IMR-90 (cell line): ENCODE results near the gene PRKN. TPM values are rescaled to one million over a fixed set of nuclear protein-coding genes. Genes with fewer than 3 reads are reported as not detected.

Experiments used
- ATAC-seq: fragments of 200-7000 bp; cut with Tn5 transposase; 2 replicates; pipeline ENCODE4 v1.9.1; 2020; ENCODE audit warnings: low read depth, mild to moderate bottlenecking, moderate library complexity
- BruUV-seq: library from RNA; stranded (reverse); fragments of 400-500 nt; replicated peaks from 2 replicates; lab custom pipeline; 2021; lab: Mats Ljungman, UMichigan
- CTCF ChIA-PET: fragments of 300-600 bp; formaldehyde crosslinking; extraction: SDS; loops from one replicate; lab custom pipeline; 2021; ENCODE audit warnings: antibody characterized with exemption; lab: Yijun Ruan, JAX
- POLR2A ChIA-PET: fragments of 300-600 bp; sonication (Branson Sonifier 250); formaldehyde crosslinking; loops from one replicate; lab custom pipeline; 2022; ENCODE audit warnings: antibody characterized with exemption; ENCODE audit not compliant: unreplicated experiment; lab: Charles Lee
- DNase-seq: peaks from one replicate; pipeline ENCODE4 v3.0.0; 2013
- H2AFZ ChIP-seq: replicated peaks from 2 replicates; pipeline ENCODE3; 2013; ENCODE audit warnings: low read length, mild to moderate bottlenecking; ENCODE audit not compliant: poor library complexity
- H2AK5ac ChIP-seq: 2 replicates; pipeline ENCODE4 v1.6.1; 2013; ENCODE audit warnings: low read depth, low read length, inconsistent platforms
- H2AK9ac ChIP-seq: replicated peaks from 2 replicates; pipeline ENCODE3; 2013; ENCODE audit warnings: mild to moderate bottlenecking, low read depth, low read length, moderate library complexity; ENCODE audit not compliant: poor library complexity
- H2BK120ac ChIP-seq: 2 replicates; pipeline ENCODE4 v1.6.1; 2013; ENCODE audit warnings: low read depth, low read length, inconsistent platforms
- H2BK15ac ChIP-seq: 3 replicates; pipeline ENCODE4 v1.6.1; 2013; ENCODE audit warnings: low read depth, low read length, inconsistent platforms
- H2BK20ac ChIP-seq: 2 replicates; pipeline ENCODE4 v1.6.1; 2013; ENCODE audit warnings: low read depth, mild to moderate bottlenecking, inconsistent platforms, low read length, moderate library complexity
- H2BK5ac ChIP-seq: 2 replicates; pipeline ENCODE4 v1.6.1; 2013; ENCODE audit warnings: mild to moderate bottlenecking, low read depth, low read length, inconsistent platforms; ENCODE audit not compliant: poor library complexity, severe bottlenecking
- H3K14ac ChIP-seq: replicated peaks from 2 replicates; pipeline ENCODE4 v1.6.1; 2013; ENCODE audit warnings: low read depth, low read length, inconsistent platforms
- H3K18ac ChIP-seq: 2 replicates; pipeline ENCODE4 v1.6.1; 2013; ENCODE audit warnings: low read depth, low read length, control low read depth
- H3K23ac ChIP-seq: 2 replicates; pipeline ENCODE4 v1.6.1; 2013; ENCODE audit warnings: low read depth, low read length, inconsistent platforms
- H3K27ac ChIP-seq: 2 replicates; pipeline ENCODE4 v1.5.1; 2013; ENCODE audit warnings: mild to moderate bottlenecking, control low read depth, low read length; ENCODE audit not compliant: insufficient read depth
- H3K27me3 ChIP-seq: 2 replicates; pipeline ENCODE4 v1.6.1; 2013; ENCODE audit warnings: low read length; ENCODE audit not compliant: control insufficient read depth, insufficient read depth
- H3K36me3 ChIP-seq: 2 replicates; pipeline ENCODE4 v1.6.1; 2013; ENCODE audit warnings: low read length, mixed read lengths; ENCODE audit not compliant: control insufficient read depth, insufficient read depth
- H3K4ac ChIP-seq: 2 replicates; pipeline ENCODE4 v1.6.1; 2013; ENCODE audit warnings: low read depth, low read length, inconsistent platforms
- H3K4me1 ChIP-seq: 2 replicates; pipeline ENCODE4 v1.6.1; 2013; ENCODE audit warnings: low read length, mixed read lengths; ENCODE audit not compliant: control insufficient read depth, insufficient read depth
- H3K4me2 ChIP-seq: 2 replicates; pipeline ENCODE4 v1.6.1; 2013; ENCODE audit warnings: low read depth, mild to moderate bottlenecking, control low read depth, low read length, moderate library complexity
- H3K4me3 ChIP-seq: 2 replicates; pipeline ENCODE4 v1.5.1; 2013; ENCODE audit warnings: low read depth, mild to moderate bottlenecking, control low read depth, low read length, moderate library complexity; ENCODE audit not compliant: insufficient read depth
- H3K56ac ChIP-seq: 2 replicates; pipeline ENCODE4 v1.6.1; 2013; ENCODE audit warnings: low read length, inconsistent platforms; ENCODE audit not compliant: insufficient read depth; ENCODE audit errors: extremely low read depth
- H3K79me1 ChIP-seq, 2 experiments: 2 replicates each; pipeline ENCODE4 v1.6.1; 2013; ENCODE audit warnings: low read length in 2 of 2, inconsistent platforms in 1 of 2, low read depth in 1 of 2
- H3K9ac ChIP-seq: 2 replicates; pipeline ENCODE4 v1.6.1; 2013; ENCODE audit warnings: low read depth, low read length, control low read depth
- H3K9me1 ChIP-seq: 2 replicates; pipeline ENCODE4 v1.6.1; 2013; ENCODE audit warnings: low read length, inconsistent platforms; ENCODE audit not compliant: insufficient read depth
- H3K9me3 ChIP-seq: 2 replicates; pipeline ENCODE4 v1.6.1; 2013; ENCODE audit warnings: low read length; ENCODE audit not compliant: control insufficient read depth, insufficient read depth
- H4K20me1 ChIP-seq: 2 replicates; pipeline ENCODE4 v1.6.1; 2013; ENCODE audit warnings: low read length, inconsistent platforms; ENCODE audit not compliant: insufficient read depth
- H4K5ac ChIP-seq: 2 replicates; pipeline ENCODE4 v1.6.1; 2013; ENCODE audit warnings: mild to moderate bottlenecking, low read depth, low read length, control low read depth
- H4K8ac ChIP-seq, 2 experiments: 2 replicates each; pipeline ENCODE4 v1.6.1; 2013; ENCODE audit warnings: low read depth in 2 of 2, low read length in 2 of 2, control low read depth in 1 of 2, inconsistent platforms in 1 of 2
- H4K91ac ChIP-seq: 2 replicates; pipeline ENCODE4 v1.6.1; 2013; ENCODE audit warnings: low read depth, low read length, inconsistent platforms; ENCODE audit not compliant: insufficient read depth
- BHLHE40 ChIP-seq: fragments of 150-350 bp; IDR thresholded peaks from 2 replicates; pipeline ENCODE4 v1.6.1; 2016; ENCODE audit warnings: mild to moderate bottlenecking, low read depth, low read length
- CEBPB ChIP-seq: IDR thresholded peaks from 2 replicates; pipeline ENCODE4 v1.6.1; 2012; ENCODE audit warnings: low read depth, low read length, improper control_type of control experiment
- CHD1 ChIP-seq: IDR thresholded peaks from 2 replicates; pipeline ENCODE4 v1.6.1; 2012; ENCODE audit warnings: low read depth, low read length, improper control_type of control experiment
- CTCF ChIP-seq: conservative IDR thresholded peaks from 2 replicates; pipeline ENCODE4 v1.5.1; 2012; ENCODE audit warnings: mild to moderate bottlenecking, low read depth, low read length, improper control_type of control experiment
- FOS ChIP-seq: fragments of 150-350 bp; IDR thresholded peaks from 2 replicates; pipeline ENCODE4 v1.6.1; 2016; ENCODE audit warnings: low read depth, low read length
- MAFK ChIP-seq: IDR thresholded peaks from 2 replicates; pipeline ENCODE4 v1.6.1; 2012; ENCODE audit warnings: low read depth, low read length, improper control_type of control experiment
- NFE2L2 ChIP-seq: fragments of 150-350 bp; IDR thresholded peaks from 2 replicates; pipeline ENCODE4 v1.6.1; 2016; ENCODE audit warnings: low read depth, mild to moderate bottlenecking, low read length
- RAD21 ChIP-seq: IDR thresholded peaks from 2 replicates; pipeline ENCODE4 v1.6.1; 2012; ENCODE audit warnings: low read length, improper control_type of control experiment
- RCOR1 ChIP-seq: IDR thresholded peaks from 2 replicates; pipeline ENCODE4 v1.6.1; 2012; ENCODE audit warnings: mild to moderate bottlenecking, low read length, improper control_type of control experiment; ENCODE audit not compliant: insufficient replicate concordance
- RFX5 ChIP-seq: IDR thresholded peaks from 2 replicates; pipeline ENCODE4 v1.8.0; 2012; ENCODE audit warnings: low read depth, mild to moderate bottlenecking, low read length, moderate library complexity
- SMC3 ChIP-seq: fragments of 150-350 bp; IDR thresholded peaks from 2 replicates; pipeline ENCODE4 v1.6.1; 2016; ENCODE audit warnings: low read depth, mild to moderate bottlenecking, antibody characterized with exemption, low read length, moderate library complexity
- WGBS, 2 experiments: methylation state at CpG; one replicate each; pipeline versions ENCODE4 v1.1.5 to v1.1.7; 2013; ENCODE audit warnings: missing lambda C conversion rate in 2 of 2; ENCODE audit not compliant: insufficient read length in 1 of 2; ENCODE audit errors: extremely low coverage in 2 of 2; 5-methylcytosine and 5-hydroxymethylcytosine counted together
- dilution Hi-C: fragments of 300-500 bp; cut with HindIII; formaldehyde crosslinking; loops from one replicate; pipeline ENCODE4 v1.14.3; 2018; ENCODE audit warnings: low sequenced_read_pairs; ENCODE audit not compliant: unreplicated experiment
- in situ Hi-C: fragments of 300-500 bp; cut with MboI; formaldehyde crosslinking; loops from 3 replicates; pipeline ENCODE4 v1.14.3; 2019; ENCODE audit warnings: low sequenced_read_pairs, inconsistent platforms, mixed read lengths
- intact Hi-C: fragments of 100-400 bp; cut with micrococcal nuclease; formaldehyde crosslinking; loops from 2 replicates; pipeline ENCODE4 v1.10.0; 2022
- polyA plus RNA-seq, 3 experiments: library from polyadenylated mRNA; depleted of rRNA; stranded (reverse); fragments of >200 nt; gene quantifications; 2 replicates each; pipeline ENCODE4 v1.2.3, GENCODE V29; 2012; ENCODE audit warnings: low replicate concordance in 1 of 3
- total RNA-seq: library from RNA; depleted of rRNA; stranded (reverse); fragments of >200 nt; gene quantifications from 2 replicates; pipeline ENCODE4 v1.2.3, GENCODE V29; 2012

PRKN gene
- total and polyA plus RNA-seq, 2 of the 4 experiments (the other 2 are of a cell fraction) = 0.15 to 0.18 TPM

- Histone ChIP-seq H4K91ac (no peak overlapping the region), H3K27me3 (no peaks in the 10 kb centered on the region), H3K4me3 (no peak overlapping the region), H2BK20ac (no peak overlapping the region), H4K20me1 (no peaks in the 10 kb centered on the region), H2AFZ (no peak overlapping the region), H3K36me3 (no peaks in the 10 kb centered on the region), H3K4ac (no peak overlapping the region), H2AK5ac (no peak overlapping the region), H4K5ac (no peak overlapping the region), H3K14ac (no peak overlapping the region), H2BK15ac (no peak overlapping the region), H3K9ac (no peak overlapping the region), H3K18ac (no peak overlapping the region), H3K56ac (no peak overlapping the region), H3K9me1 (no peaks in the 10 kb centered on the region), H3K27ac (no peak overlapping the region), H2AK9ac (no peak overlapping the region), H3K9me3 (no peaks in the 10 kb centered on the region), H2BK120ac (no peak overlapping the region), H3K4me1 (no peaks in the 10 kb centered on the region), H3K23ac (no peak overlapping the region), H3K4me2 (no peak overlapping the region), H4K8ac (no peak overlapping the region), H3K79me1 (no peaks in the 10 kb centered on the region), H2BK5ac (no peak overlapping the region)
- CTCF ChIA-PET = interaction anchor here (0.7 to 1.0 kb wide), 2 partner anchors 14 to 1307 kb away, joined by 3 to 5 read pairs; no protein-coding TSS in a partner anchor
- no peak for DNase-seq
- dilution Hi-C loops (no loop called here), intact Hi-C loops (no loop called here), in situ Hi-C loops (no loop called here)
- TF ChIP-seq BHLHE40 (no peak), CHD1 (no peak), FOS (no peak), MAFK (peak; percentile 23; the same call in 1 of the 2 replicates), RCOR1 (no peak), CTCF (no peak), RFX5 (no peak), SMC3 (no peak), CEBPB (no peak), RAD21 (no peak), NFE2L2 (0 out of 2 replicates have a peak, but pooled peaks have one; percentile 41)
- no CpG with 5 or more reads among the region's 3 CpGs for WGBS, 2 experiments
- ATAC-seq = no peak
- POLR2A ChIA-PET = no interaction called here
- BruUV-seq = no TSS peak
These were observed 1295.0 kb downstream of the PRKN start for GRCh38 chr6:161432546-161432945.
